Hepatocyte (in vitro differentiated cells): ENCODE data around the gene RPRD2. TPM values are rescaled to one million over a fixed set of nuclear protein-coding genes. Genes with fewer than 3 reads are reported as not detected.
"Not testable (repeated sequence)": the region's sequence is repeated elsewhere in the genome, so short reads cannot be mapped to it uniquely, and the experiment has no call there.

ENCODE experiments used
- DNase-seq: peaks from one replicate; pipeline ENCODE4 v3.0.0-alpha.2; 2016; ENCODE audit warnings: low spot score
- H2AFZ ChIP-seq: fragments of 200-600 bp; sonication (generic); 2 replicates; pipeline ENCODE4 v1.6.0; 2016; ENCODE audit warnings: antibody characterized with exemption, mild to moderate bottlenecking
- H3K27ac ChIP-seq: fragments of 200-600 bp; sonication (generic); 2 replicates; pipeline ENCODE4 v1.5.1; 2016; ENCODE audit warnings: mild to moderate bottlenecking
- H3K27me3 ChIP-seq: fragments of 200-600 bp; sonication (generic); 2 replicates; pipeline ENCODE4 v1.6.1; 2016
- H3K36me3 ChIP-seq: fragments of 200-600 bp; sonication (generic); replicated peaks from 2 replicates; pipeline ENCODE4 v1.5.1; 2016; ENCODE audit warnings: low read depth; ENCODE audit not compliant: insufficient read depth
- H3K4me1 ChIP-seq: fragments of 200-600 bp; sonication (generic); 2 replicates; pipeline ENCODE4 v1.5.1; 2016; ENCODE audit warnings: mild to moderate bottlenecking, moderate library complexity; ENCODE audit not compliant: insufficient read depth
- H3K4me2 ChIP-seq: fragments of 200-600 bp; sonication (generic); 2 replicates; pipeline ENCODE4 v1.6.0; 2016
- H3K4me3 ChIP-seq: fragments of 200-600 bp; sonication (generic); 2 replicates; pipeline ENCODE4 v1.5.1; 2016; ENCODE audit warnings: mild to moderate bottlenecking
- H3K79me2 ChIP-seq: fragments of 200-600 bp; sonication (generic); 2 replicates; pipeline ENCODE4 v1.6.0; 2017; ENCODE audit warnings: mild to moderate bottlenecking
- H3K9me2 ChIP-seq: fragments of 200-600 bp; sonication (generic); replicated peaks from 2 replicates; pipeline ENCODE4 v1.6.0; 2017; ENCODE audit warnings: mild to moderate bottlenecking; ENCODE audit not compliant: insufficient read depth
- H3K9me3 ChIP-seq: fragments of 200-600 bp; sonication (generic); 2 replicates; pipeline ENCODE4 v1.5.1; 2016; ENCODE audit warnings: low read depth, mild to moderate bottlenecking
- H4K20me1 ChIP-seq: fragments of 200-600 bp; sonication (generic); 2 replicates; pipeline ENCODE4 v1.6.0; 2016; ENCODE audit warnings: mild to moderate bottlenecking; ENCODE audit not compliant: insufficient read depth, poor library complexity, severe bottlenecking
- EZH2 ChIP-seq: fragments of 200-600 bp; sonication (generic); IDR thresholded peaks from 2 replicates; pipeline ENCODE4 v1.6.1; 2016; ENCODE audit warnings: antibody characterized with exemption, mild to moderate bottlenecking, borderline replicate concordance
- EZH2phosphoT487 ChIP-seq: fragments of 200-600 bp; sonication (generic); IDR thresholded peaks from one replicate; pipeline ENCODE4 v1.6.1; 2018; ENCODE audit warnings: antibody characterized with exemption, mild to moderate bottlenecking, low read depth, moderate library complexity; ENCODE audit not compliant: unreplicated experiment, severe bottlenecking
- WGBS: methylation state at CpG from one replicate; pipeline ENCODE4 v1.1.6; 2016; ENCODE audit warnings: low lambda C conversion rate; ENCODE audit errors: missing lambda C conversion rate; 5-methylcytosine and 5-hydroxymethylcytosine counted together
- polyA plus RNA-seq: library from polyadenylated mRNA; unstranded; fragments of >200 nt; fragmentation: Nextera tagmentation; extraction: Ambion mirVana; gene quantifications from 2 replicates; pipeline ENCODE4 v1.2.1, GENCODE V29; 2016
- total RNA-seq: library from RNA; depleted of rRNA; stranded (reverse); fragments of >200 nt; gene quantifications from 2 replicates; pipeline ENCODE4 v1.2.3, GENCODE V29; 2014
- TF ChIP-seq, protein P1 (sequence below): fragments of 200-600 bp; sonication (generic); IDR thresholded peaks from 2 replicates; pipeline ENCODE4 v1.5.1; 2016; ENCODE audit warnings: antibody characterized with exemption, mild to moderate bottlenecking; ENCODE audit not compliant: poor library complexity

The RPRD2 gene
- total and polyA plus RNA-seq, 2 experiments from 2014 or later = 16.5 to 18.8 TPM

DNA sequence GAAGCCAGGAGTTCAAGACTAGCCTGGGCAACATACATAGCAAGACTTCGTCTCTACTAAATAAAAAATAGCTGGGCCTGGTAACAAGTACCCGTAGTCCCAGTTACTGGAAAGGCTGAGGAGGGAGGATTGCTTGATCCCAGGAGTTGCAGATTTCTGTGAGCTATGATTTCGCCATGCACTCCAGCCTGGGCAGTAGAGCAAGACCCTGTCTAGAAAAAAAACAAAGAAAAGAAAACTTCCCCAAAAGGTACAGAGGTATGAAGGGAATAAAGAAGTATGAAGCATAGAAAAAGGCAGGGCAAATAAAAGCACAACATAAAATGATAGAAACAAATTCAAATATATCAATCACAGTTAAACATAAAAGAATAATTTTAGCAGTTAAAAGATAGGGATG, 28.7 kb downstream of the RPRD2 start:
- TF ChIP-seq EZH2 (no peak), EZH2phosphoT487 (no peak)
- TF ChIP-seq, protein P1, sequence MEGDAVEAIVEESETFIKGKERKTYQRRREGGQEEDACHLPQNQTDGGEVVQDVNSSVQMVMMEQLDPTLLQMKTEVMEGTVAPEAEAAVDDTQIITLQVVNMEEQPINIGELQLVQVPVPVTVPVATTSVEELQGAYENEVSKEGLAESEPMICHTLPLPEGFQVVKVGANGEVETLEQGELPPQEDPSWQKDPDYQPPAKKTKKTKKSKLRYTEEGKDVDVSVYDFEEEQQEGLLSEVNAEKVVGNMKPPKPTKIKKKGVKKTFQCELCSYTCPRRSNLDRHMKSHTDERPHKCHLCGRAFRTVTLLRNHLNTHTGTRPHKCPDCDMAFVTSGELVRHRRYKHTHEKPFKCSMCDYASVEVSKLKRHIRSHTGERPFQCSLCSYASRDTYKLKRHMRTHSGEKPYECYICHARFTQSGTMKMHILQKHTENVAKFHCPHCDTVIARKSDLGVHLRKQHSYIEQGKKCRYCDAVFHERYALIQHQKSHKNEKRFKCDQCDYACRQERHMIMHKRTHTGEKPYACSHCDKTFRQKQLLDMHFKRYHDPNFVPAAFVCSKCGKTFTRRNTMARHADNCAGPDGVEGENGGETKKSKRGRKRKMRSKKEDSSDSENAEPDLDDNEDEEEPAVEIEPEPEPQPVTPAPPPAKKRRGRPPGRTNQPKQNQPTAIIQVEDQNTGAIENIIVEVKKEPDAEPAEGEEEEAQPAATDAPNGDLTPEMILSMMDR = no peak
- Histone ChIP-seq H3K27me3 (no peaks in the 10 kb centered on the region), H3K9me3 (no peaks in the 10 kb centered on the region), H2AFZ (no peak overlapping the region), H3K27ac (no peak overlapping the region), H4K20me1 (peaks cover 33% of the 10 kb centered on the region), H3K4me2 (no peak overlapping the region), H3K79me2 (peaks cover 100% of the 10 kb centered on the region), H3K4me1 (peaks cover 14% of the 10 kb centered on the region), H3K36me3 (no peaks in the 10 kb centered on the region), H3K4me3 (no peak overlapping the region), H3K9me2 (no peaks in the 10 kb centered on the region)
- WGBS = 98% methylated on average over 3 of the region's 3 CpGs
- no peak for DNase-seq

DNA sequence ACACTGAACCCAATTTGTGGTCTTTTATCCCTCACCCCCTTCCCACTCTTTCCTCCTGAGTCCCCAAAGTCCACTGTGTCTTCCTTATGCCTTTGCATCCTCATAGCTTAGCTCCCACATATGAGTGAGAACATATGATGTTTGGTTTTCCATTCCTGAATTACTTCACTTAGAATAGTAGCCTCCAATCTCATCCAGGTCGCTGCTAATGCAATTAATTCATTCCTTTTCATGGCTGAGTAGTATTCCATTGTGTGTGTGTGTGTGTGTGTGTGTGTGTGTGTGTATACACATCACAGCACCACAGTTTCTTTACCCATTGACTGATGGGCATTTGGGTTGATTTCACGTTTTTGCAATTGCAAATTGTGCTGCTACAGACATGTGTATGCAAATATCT, 31.2 kb downstream of the RPRD2 start:
- WGBS = 93% methylated on average over 2 of the region's 2 CpGs
- H3K9me3 ChIP-seq, H3K9me2 ChIP-seq, DNase-seq, H3K4me2 ChIP-seq, H3K27me3 ChIP-seq, H3K36me3 ChIP-seq, H3K4me1 ChIP-seq, H2AFZ ChIP-seq, H3K27ac ChIP-seq, H3K4me3 ChIP-seq: not testable (repeated sequence)
- H4K20me1 ChIP-seq = peaks cover 20% of the 10 kb centered on the region
- H3K79me2 ChIP-seq = peaks cover 98% of the 10 kb centered on the region

DNA sequence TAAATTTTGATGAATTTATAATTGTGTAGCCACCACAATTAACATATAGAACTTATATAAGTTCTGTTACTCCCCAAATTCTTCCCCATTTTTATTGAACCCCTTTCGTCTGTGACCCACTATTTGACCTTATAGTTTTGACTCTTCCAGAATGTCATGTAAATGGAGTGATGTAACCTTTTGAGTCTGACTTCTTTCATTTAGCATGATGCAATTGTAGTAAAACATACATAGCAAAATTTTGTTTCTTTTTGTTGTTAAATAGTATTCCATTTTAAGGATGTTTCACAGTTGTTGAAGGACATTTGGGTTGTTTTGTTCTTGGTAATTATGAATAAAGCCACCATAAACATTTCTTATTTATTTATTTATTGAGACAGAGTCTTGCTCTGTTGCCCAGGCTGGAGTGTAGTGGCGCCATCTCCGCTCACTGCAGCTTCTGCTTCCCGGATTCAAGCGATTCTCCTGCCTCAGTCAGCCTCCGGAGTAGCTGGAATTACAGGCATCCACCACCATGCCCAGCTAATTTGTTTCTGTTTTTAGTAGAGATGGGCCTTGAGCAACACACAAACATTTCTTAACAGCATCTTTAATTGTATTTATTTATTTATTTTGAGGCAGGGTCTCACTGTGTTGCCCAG, 33.6 kb downstream of the RPRD2 start:
- Histone ChIP-seq H3K4me2 (no peak overlapping the region), H3K27me3 (no peaks in the 10 kb centered on the region), H3K27ac (no peak overlapping the region), H3K9me3 (no peaks in the 10 kb centered on the region), H3K79me2 (peaks cover 98% of the 10 kb centered on the region), H2AFZ (no peak overlapping the region), H3K9me2 (no peaks in the 10 kb centered on the region), H3K4me3 (no peak overlapping the region), H4K20me1 (peaks cover 25% of the 10 kb centered on the region), H3K36me3 (no peaks in the 10 kb centered on the region), H3K4me1 (no peaks in the 10 kb centered on the region)
- DNase-seq = no peak
- TF ChIP-seq EZH2 = no peak
- WGBS = 97% methylated on average over 6 of the region's 6 CpGs

DNA sequence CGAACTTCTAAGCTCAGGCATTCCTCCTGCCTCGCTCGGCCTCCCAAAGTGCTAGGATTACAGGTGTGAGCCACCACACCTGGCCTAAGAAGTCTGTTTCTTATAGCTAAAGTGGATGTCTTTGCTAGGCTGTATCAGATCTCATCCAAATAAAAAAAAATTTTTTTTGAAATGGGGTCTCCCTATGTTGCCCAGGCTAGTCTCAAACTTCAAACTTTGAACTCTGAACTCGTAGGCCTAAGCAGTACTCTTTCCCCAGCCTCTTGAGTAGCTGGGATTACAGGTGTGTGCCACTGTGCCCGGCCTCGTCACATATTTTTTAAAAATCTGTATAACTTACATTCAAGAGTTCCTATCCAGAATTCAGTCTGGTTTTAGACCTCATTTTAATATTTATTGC, 40.5 kb downstream of the RPRD2 start:
- no peak overlapping the region for H2AFZ ChIP-seq
- peaks cover 14% of the 10 kb centered on the region for H3K4me1 ChIP-seq
- WGBS = 91% methylated on average over 6 of the region's 6 CpGs
- TF ChIP-seq, protein P1 = no peak
- TF ChIP-seq EZH2phosphoT487 = no peak
- no peaks in the 10 kb centered on the region for H3K27me3 ChIP-seq
- H3K4me2 ChIP-seq = no peak overlapping the region
- no peaks in the 10 kb centered on the region for H3K9me2 ChIP-seq
- H3K9me3 ChIP-seq = no peaks in the 10 kb centered on the region
- H3K79me2 ChIP-seq = peaks cover 100% of the 10 kb centered on the region
- peaks cover 42% of the 10 kb centered on the region for H4K20me1 ChIP-seq
- DNase-seq = no peak
- H3K27ac ChIP-seq = no peak overlapping the region
- H3K36me3 ChIP-seq = no peaks in the 10 kb centered on the region
- H3K4me3 ChIP-seq = no peak overlapping the region
